Diencephalon (tissue), 1 donor: Measurements from ENCODE around the gene FRMD8. TPM values are rescaled to one million over a fixed set of nuclear protein-coding genes. Genes with fewer than 3 reads are reported as not detected.

Experiments used
- small RNA-seq: library from RNA; depleted of rRNA; stranded (forward); fragments of <200 nt; gene quantifications from one replicate; pipeline ENCODE3, GENCODE V24; 2014
- total RNA-seq: library from RNA; depleted of rRNA; stranded (reverse); fragments of >200 nt; gene quantifications from one replicate; pipeline ENCODE4 v1.2.3, GENCODE V29; 2014

Gene FRMD8, protein sequence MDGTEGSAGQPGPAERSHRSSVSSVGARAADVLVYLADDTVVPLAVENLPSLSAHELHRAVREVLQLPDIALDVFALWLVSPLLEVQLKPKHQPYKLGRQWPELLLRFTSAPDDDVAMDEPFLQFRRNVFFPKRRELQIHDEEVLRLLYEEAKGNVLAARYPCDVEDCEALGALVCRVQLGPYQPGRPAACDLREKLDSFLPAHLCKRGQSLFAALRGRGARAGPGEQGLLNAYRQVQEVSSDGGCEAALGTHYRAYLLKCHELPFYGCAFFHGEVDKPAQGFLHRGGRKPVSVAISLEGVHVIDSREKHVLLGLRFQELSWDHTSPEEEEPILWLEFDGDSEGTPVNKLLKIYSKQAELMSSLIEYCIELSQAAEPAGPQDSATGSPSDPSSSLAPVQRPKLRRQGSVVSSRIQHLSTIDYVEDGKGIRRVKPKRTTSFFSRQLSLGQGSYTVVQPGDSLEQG
- 9.5 TPM for total RNA-seq

DNA sequence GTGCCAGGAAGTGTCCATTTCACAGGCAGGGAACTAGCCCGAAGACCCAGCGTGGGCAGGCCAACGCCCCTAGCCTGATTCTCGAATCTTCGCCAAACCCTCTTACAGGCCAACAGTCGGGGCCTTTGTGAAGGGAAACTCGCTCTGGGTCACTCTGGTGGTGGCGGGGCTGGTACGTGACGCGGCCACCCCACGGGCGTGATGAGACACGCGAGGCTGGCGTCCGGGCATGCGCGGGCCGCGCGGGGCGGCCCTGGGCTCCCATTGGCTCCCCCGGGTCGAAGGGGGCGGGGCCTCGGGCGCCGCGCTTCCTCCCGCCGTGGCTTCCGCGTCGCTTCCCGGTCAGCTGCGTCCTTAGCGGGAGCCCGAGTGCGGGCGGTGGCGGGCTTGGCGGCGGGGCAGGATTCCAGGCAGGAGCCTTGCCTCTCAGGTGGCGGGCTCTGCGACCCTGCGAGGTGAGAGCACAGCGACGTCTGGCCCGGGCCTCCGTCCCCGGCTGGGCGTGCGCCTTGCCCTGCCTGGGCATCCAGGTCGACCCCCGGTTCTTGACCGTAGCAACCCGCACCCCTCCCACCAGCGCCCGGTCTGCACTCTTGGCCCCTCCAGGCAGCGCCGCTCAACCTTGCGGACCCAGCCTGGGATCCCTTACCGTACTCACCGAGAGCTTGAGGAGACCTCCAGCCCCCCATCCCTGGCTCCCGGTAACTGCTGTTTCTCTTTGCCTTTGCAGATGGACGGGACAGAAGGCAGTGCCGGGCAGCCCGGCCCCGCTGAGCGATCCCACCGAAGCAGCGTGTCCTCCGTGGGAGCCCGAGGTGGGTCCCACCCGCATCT is at the start of gene FRMD8:
Gene FRMD8, plus strand, starts transcription at position 331 of the 834 bp plus-strand sequence. Its CDS starts 400 bp downstream, at position 731.

DNA sequence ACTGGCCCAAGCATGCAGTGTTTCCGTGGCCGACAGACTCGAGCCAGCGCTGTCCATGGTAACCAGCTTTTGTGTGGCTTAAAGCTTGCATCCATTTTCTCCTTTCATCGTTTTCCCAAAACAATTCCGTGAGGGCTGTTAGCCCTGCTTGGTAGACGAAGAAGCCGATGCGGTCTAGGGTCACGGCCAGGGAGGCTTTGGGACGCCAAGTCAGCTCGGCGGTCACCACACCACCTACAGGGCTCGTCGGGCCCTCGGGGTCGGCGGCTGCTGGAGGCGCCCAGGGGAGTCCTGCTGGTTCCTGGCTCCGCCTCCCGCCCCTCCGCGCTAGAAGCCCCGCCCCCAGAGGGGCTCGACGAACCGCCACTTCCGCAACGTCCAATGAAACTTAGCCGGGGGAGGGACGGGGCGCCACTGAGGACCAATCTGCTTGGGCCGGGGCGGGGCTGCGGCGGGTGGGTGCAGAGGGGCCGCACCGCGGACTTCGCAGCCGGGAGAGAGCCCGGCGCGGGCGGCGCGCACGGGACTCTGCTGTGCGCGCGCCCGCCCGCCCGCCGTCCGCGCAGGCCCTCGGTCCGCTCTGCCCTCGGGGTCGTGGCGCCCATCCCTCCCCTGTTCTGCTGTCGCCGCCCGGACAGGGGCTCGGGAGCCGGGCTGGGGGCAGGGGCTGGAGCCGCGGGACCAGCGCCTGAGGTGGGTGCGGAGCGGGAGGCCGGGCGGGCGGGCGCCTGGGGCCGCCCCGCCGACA is 32.0 kb upstream of the FRMD8 start, which contains the start of gene TIGD3:
Gene TIGD3, plus strand, starts transcription at position 487 of the 748 bp plus-strand sequence. CDS start 1,058 bp downstream, outside the sequence.

DNA sequence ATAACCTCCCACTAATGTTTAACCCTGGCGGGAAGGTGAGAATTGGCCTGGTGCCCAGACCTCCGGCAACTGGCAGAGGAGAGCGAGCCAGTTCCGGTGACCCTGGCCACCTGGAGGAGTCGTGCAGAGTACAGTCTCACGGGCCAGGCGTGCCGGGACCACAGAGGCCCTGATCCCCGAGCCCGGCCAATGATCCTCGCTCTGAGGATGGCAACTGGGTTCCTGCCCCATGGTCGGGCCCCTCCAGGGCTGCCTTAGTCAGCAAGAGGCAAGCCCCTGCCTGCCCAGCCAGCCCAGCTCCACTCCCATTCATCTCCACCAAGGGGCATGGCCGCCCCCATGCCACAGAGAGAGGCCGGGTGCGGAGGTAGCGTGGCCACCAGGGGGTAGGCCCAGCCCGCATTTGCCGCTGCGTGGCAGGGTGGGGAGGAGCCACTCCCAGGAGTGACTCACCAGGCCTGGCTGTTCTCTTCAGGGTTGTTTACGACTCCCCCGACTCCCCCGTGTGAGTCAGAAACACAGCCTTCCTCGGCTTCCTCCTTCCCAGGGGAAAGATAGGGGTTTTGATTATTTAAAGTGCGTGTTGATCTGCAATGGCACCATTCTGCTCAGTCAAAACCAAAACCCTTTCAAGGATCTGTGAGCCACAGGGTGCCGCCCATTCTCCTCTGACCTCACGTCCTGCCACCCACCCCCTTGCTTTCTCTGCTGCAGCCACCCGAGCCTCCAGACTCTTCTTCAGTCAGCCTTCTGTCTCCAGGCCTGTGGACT is 4.2 kb upstream of the FRMD8 start, which contains the start of gene SLC25A45:
Gene SLC25A45, minus strand, starts transcription at position 614 of the 771 bp plus-strand sequence. CDS start 695 bp downstream, outside the sequence.

DNA sequence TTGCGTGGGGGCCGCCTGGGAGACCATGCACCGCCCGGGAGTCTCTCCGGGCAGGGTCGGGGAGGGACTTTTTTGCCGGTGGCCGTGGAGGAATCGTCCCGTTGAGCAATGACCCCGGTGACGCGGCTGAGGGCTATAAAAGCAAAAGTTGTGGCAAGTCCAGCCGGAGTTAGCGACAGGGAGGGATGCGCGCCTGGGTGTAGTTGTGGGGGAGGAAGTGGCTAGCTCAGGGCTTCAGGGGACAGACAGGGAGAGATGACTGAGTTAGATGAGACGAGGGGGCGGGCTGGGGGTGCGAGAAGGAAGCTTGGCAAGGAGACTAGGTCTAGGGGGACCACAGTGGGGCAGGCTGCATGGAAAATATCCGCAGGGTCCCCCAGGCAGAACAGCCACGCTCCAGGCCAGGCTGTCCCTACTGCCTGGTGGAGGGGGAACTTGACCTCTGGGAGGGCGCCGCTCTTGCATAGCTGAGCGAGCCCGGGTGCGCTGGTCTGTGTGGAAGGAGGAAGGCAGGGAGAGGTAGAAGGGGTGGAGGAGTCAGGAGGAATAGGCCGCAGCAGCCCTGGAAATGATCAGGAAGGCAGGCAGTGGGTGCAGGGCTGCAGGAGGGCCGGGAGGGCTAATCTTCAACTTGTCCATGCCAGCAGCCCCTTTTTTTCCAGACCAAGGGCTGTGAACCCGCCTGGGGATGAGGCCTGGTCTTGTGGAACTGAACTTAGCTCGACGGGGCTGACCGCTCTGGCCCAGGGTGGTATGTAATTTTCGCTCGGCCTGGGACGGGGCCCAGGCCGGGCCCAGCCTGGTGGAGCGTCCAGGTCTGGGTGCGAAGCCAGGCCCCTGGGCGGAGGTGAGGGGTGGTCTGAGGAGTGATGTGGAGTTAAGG is 36.4 kb downstream of the FRMD8 start, which contains the start of gene NEAT1:
Gene NEAT1, plus strand, starts transcription at position 166 of the 883 bp plus-strand sequence.

Small RNA genes lying within 50 kb of the gene (small RNA-seq; reads per million reads assigned to genes)
- not detected for gene RF01684

Other genes starting within 250 kb of the FRMD8 start
- not detected for gene SPDYC, start 216.4 kb upstream of the FRMD8 start, total RNA-seq
- 64.6 TPM for gene CAPN1, start 204.7 kb upstream of the FRMD8 start, total RNA-seq
- gene POLA2, start 124.7 kb upstream of the FRMD8 start, total RNA-seq, result 1.8 TPM
- 8.1 TPM for gene CDC42EP2, start 71.8 kb upstream of the FRMD8 start, total RNA-seq
- gene DPF2, start 52.8 kb upstream of the FRMD8 start, total RNA-seq, result 31.4 TPM
- 3.2 TPM for gene TIGD3, start 31.9 kb upstream of the FRMD8 start, total RNA-seq
- 0.92 TPM for gene SLC25A45, start 4.0 kb upstream of the FRMD8 start, total RNA-seq
- gene NEAT1, start 36.2 kb downstream of the FRMD8 start, total RNA-seq, result 6.5 TPM
- gene MALAT1, start 112.4 kb downstream of the FRMD8 start, total RNA-seq, result 9,748 TPM
- gene SCYL1, start 138.4 kb downstream of the FRMD8 start, total RNA-seq, result 40.6 TPM
- gene LTBP3, start 171.7 kb downstream of the FRMD8 start, total RNA-seq, result 24.0 TPM
- gene ZNRD2, start 183.8 kb downstream of the FRMD8 start, total RNA-seq, result 25.4 TPM
- gene FAM89B, start 185.9 kb downstream of the FRMD8 start, total RNA-seq, result 29.3 TPM
- 11.8 TPM for gene EHBP1L1, start 189.4 kb downstream of the FRMD8 start, total RNA-seq
- not detected for gene KCNK7, start 209.2 kb downstream of the FRMD8 start, total RNA-seq
- 11.5 TPM for gene MAP3K11, start 227.6 kb downstream of the FRMD8 start, total RNA-seq
- 18.0 TPM for gene PCNX3, start 229.1 kb downstream of the FRMD8 start, total RNA-seq